DOHH2 (cell line): Measurements from ENCODE around the gene PDK4.

Experiments
- H3F3A ChIP-seq: fragments of 200-600 bp; sonication (generic), shearing (Covaris generic); 2 replicates; pipeline ENCODE4 v1.6.0; 2016; ENCODE audit warnings: antibody characterized with exemption, mild to moderate bottlenecking; ENCODE audit not compliant: control insufficient read depth, insufficient read depth
- H3K27ac ChIP-seq: fragments of 200-600 bp; sonication (generic); 2 replicates; pipeline ENCODE4 v1.5.1; 2014; ENCODE audit warnings: low read depth, mild to moderate bottlenecking, low read length, moderate library complexity
- H3K27me3 ChIP-seq: fragments of 200-600 bp; sonication (generic); 2 replicates; pipeline ENCODE4 v1.6.1; 2014; ENCODE audit warnings: mild to moderate bottlenecking, low read length, mixed read lengths; ENCODE audit not compliant: control insufficient read depth
- H3K36me3 ChIP-seq: fragments of 200-600 bp; sonication (generic); 2 replicates; pipeline ENCODE4 v1.6.1; 2014; ENCODE audit warnings: mild to moderate bottlenecking, low read length, moderate library complexity, mixed read lengths; ENCODE audit not compliant: control insufficient read depth
- H3K4me1 ChIP-seq: fragments of 200-600 bp; sonication (generic); 2 replicates; pipeline ENCODE4 v1.6.1; 2014; ENCODE audit warnings: mild to moderate bottlenecking, low read length, mixed read lengths; ENCODE audit not compliant: control insufficient read depth
- H3K4me2 ChIP-seq: fragments of 200-600 bp; sonication (generic); 2 replicates; pipeline ENCODE4 v1.6.0; 2014; ENCODE audit warnings: mild to moderate bottlenecking, low read length, moderate library complexity
- H3K4me3 ChIP-seq: fragments of 200-600 bp; sonication (generic); 2 replicates; pipeline ENCODE4 v1.5.1; 2014; ENCODE audit warnings: mild to moderate bottlenecking, low read length, mixed read lengths
- H3K79me2 ChIP-seq: fragments of 200-600 bp; sonication (generic); 2 replicates; pipeline ENCODE4 v1.6.1; 2014; ENCODE audit warnings: mild to moderate bottlenecking, low read length, mixed read lengths; ENCODE audit not compliant: control insufficient read depth
- H3K9me2 ChIP-seq: fragments of 200-600 bp; sonication (generic); replicated peaks from 2 replicates; pipeline ENCODE4 v1.6.1; 2014; ENCODE audit warnings: mild to moderate bottlenecking, low read length, mixed read lengths; ENCODE audit not compliant: control insufficient read depth
- H3K9me3 ChIP-seq: fragments of 200-600 bp; sonication (generic); 2 replicates; pipeline ENCODE4 v1.6.1; 2014; ENCODE audit warnings: antibody characterized with exemption, low read length, mixed read lengths; ENCODE audit not compliant: control insufficient read depth, insufficient read depth
- H4K20me1 ChIP-seq: fragments of 200-600 bp; sonication (generic); 2 replicates; pipeline ENCODE4 v1.6.0; 2014; ENCODE audit warnings: low read depth, mild to moderate bottlenecking, antibody characterized with exemption, low read length, moderate library complexity; ENCODE audit not compliant: control insufficient read depth, insufficient read depth
- EZH2phosphoT487 ChIP-seq: fragments of 200-600 bp; sonication (generic); IDR thresholded peaks from 2 replicates; pipeline ENCODE4 v1.6.1; 2017; ENCODE audit warnings: borderline replicate concordance, mild to moderate bottlenecking, antibody characterized with exemption, low read length, moderate library complexity, mixed read lengths
- TF ChIP-seq, protein P1 (sequence below): fragments of 200-600 bp; sonication (generic); IDR thresholded peaks from one replicate; pipeline ENCODE4 v1.5.1; 2014; ENCODE audit warnings: antibody characterized with exemption, mild to moderate bottlenecking, low read depth, low read length; ENCODE audit not compliant: poor library complexity, severe bottlenecking

Gene PDK4

DNA sequence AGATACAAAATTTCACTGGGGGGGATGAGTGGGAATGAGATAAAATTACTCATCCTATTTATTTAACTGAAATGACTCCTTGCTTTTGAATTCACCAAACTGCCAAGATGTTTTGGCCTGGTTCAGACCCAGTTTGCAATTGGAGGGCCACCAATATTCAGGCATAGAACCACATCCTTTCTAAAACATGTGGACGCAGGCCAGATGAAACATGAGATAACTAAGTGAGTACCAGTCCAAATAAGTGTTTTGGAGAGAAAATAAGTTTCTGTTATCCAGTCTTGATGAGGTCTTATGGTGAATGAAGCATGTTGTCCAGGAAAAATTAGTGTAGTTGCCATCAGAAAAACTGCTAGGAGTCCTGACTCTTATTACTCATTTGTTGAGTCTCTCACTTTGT is 36.3 kb upstream of the PDK4 start:
- H3K4me2 ChIP-seq: no peak overlapping the region
- H3K36me3 ChIP-seq: no peaks in the 10 kb centered on the region
- no peaks in the 10 kb centered on the region for H3K9me3 ChIP-seq
- no peak overlapping the region for H3K27ac ChIP-seq
- H3K4me3 ChIP-seq: no peak overlapping the region
- no peaks in the 10 kb centered on the region for H4K20me1 ChIP-seq
- no peaks in the 10 kb centered on the region for H3K79me2 ChIP-seq
- no peaks in the 10 kb centered on the region for H3K27me3 ChIP-seq
- no peaks in the 10 kb centered on the region for H3K4me1 ChIP-seq
- no peaks in the 10 kb centered on the region for H3F3A ChIP-seq
- H3K9me2 ChIP-seq: no peaks in the 10 kb centered on the region
- TF ChIP-seq, protein P1, sequence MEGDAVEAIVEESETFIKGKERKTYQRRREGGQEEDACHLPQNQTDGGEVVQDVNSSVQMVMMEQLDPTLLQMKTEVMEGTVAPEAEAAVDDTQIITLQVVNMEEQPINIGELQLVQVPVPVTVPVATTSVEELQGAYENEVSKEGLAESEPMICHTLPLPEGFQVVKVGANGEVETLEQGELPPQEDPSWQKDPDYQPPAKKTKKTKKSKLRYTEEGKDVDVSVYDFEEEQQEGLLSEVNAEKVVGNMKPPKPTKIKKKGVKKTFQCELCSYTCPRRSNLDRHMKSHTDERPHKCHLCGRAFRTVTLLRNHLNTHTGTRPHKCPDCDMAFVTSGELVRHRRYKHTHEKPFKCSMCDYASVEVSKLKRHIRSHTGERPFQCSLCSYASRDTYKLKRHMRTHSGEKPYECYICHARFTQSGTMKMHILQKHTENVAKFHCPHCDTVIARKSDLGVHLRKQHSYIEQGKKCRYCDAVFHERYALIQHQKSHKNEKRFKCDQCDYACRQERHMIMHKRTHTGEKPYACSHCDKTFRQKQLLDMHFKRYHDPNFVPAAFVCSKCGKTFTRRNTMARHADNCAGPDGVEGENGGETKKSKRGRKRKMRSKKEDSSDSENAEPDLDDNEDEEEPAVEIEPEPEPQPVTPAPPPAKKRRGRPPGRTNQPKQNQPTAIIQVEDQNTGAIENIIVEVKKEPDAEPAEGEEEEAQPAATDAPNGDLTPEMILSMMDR: no peak
- TF ChIP-seq EZH2phosphoT487: no peak

DNA sequence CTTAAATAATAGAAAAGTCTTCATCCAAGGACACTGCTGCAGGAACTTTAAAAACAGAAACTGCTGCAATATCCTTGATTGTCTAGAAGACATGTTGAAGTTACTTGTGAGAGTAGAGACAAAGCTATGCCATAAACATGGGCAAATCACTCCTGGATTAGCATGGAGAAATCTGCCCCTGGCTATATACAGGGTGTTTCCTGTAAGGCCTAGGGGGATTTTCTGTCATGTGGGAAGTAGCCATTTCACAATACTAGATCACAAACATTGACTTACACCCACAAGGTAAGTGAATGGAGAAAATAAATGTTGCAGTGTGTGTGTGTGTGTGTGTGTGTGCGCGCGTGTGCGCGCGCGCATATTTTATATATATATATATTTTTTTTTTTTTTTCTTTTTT is 35.2 kb upstream of the PDK4 start:
- no peaks in the 10 kb centered on the region for H3K79me2 ChIP-seq
- no peaks in the 10 kb centered on the region for H3K9me3 ChIP-seq
- no peaks in the 10 kb centered on the region for H3K27me3 ChIP-seq
- no peaks in the 10 kb centered on the region for H3K4me1 ChIP-seq
- no peaks in the 10 kb centered on the region for H4K20me1 ChIP-seq
- no peaks in the 10 kb centered on the region; the same call in 1 of the 2 replicates for H3K9me2 ChIP-seq
- no peak overlapping the region for H3K27ac ChIP-seq
- H3K4me2 ChIP-seq: no peak overlapping the region
- H3K4me3 ChIP-seq: no peak overlapping the region
- H3K36me3 ChIP-seq: no peaks in the 10 kb centered on the region
- no peaks in the 10 kb centered on the region for H3F3A ChIP-seq
- TF ChIP-seq EZH2phosphoT487: no peak
- TF ChIP-seq, protein P1: no peak

DNA sequence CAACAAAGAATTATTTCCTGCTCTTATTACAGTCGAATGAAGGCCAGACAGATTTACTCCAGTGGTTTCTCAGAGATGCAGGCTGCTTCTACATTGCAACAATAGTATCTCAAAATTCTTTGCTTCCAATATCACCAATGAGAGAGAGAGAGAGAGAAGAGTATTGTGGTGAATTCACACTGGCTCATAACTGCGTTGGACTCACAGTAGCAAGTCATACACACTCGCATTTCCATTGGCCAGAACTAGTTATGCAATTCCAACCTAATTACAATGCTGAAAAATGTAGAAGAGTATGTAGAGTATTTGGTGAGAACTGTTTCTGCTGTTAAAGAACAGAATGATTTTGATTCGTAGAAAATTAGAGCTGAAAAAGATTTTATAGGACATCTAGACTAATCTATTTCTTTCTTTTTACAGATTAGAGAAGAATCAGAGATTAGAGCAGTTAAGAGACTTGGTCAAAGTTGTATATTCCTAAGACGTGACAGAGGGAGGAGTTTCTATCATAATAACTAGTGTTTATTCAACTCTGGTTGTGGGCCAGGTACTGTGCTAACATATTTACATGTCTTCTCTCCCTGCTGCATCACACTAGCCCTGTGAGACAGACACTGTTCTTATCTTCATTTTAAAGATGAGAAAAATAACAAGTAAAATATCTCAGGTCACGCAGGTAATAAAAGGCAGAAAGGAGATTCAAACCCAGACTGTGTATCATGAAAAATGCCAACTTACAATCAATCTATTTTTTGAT is 34.6 kb upstream of the PDK4 start:
- H3K4me3 ChIP-seq: no peak overlapping the region
- no peaks in the 10 kb centered on the region for H3K9me3 ChIP-seq
- no peaks in the 10 kb centered on the region for H3K36me3 ChIP-seq
- no peaks in the 10 kb centered on the region for H3K4me1 ChIP-seq
- no peaks in the 10 kb centered on the region for H3F3A ChIP-seq
- TF ChIP-seq EZH2phosphoT487: no peak
- TF ChIP-seq, protein P1: no peak
- H3K27me3 ChIP-seq: no peaks in the 10 kb centered on the region
- H4K20me1 ChIP-seq: no peaks in the 10 kb centered on the region
- H3K79me2 ChIP-seq: no peaks in the 10 kb centered on the region
- H3K9me2 ChIP-seq: no peaks in the 10 kb centered on the region; the same call in 1 of the 2 replicates
- H3K27ac ChIP-seq: no peak overlapping the region
- no peak overlapping the region for H3K4me2 ChIP-seq
